Iris pigment epithelial cell (primary cell): ENCODE results near the gene RAP1GAP2.

ENCODE experiments used
- DNase-seq: peaks from one replicate; pipeline ENCODE4 v3.0.0-alpha.2; 2011; ENCODE audit warnings: low read depth

RAP1GAP2 gene

DNA sequence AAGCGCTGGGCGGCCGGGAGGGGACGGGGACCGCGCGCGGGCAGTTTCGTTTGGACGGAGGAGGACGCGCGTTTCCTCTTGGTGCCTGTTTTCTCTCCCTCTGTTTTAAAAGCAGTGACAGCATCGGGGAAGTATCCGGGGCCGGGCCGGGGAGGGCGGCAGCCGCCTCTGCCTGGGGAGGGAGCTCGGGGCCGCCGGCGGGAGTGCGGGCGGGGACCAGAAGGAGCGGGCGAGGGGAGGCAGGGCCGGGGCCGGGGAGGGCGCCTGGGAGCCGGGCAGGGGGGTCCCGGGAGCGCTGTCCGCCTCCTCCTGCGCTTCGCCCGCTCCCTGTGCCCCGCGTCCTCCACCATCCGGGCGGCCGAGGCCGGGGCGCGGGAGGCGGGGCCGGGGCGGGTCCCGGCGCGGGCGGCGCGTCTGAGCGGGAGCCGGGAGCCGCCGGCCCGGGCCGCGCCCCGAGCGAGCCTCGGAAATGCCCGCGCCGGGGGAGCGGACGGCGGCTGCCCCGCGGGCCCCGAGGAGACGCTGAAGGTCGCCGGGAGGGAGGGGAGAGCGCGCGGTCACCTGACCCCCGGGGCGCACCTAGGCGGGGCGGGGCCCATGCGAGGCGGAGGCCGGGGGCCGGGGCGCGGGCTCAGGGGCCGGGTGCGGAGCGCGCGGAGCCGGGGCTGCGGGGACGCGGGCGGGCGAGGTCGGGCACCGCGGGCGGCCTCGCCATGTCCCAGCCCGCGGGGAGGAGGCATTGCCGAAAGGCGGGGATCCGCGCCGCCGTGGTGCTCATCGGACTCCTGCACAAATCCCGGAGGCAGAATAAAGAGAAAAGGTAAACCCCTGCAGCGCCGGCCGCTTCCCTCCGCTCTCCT lies 57.3 kb downstream of the RAP1GAP2 start:
- peak; percentile 45 for DNase-seq

DNA sequence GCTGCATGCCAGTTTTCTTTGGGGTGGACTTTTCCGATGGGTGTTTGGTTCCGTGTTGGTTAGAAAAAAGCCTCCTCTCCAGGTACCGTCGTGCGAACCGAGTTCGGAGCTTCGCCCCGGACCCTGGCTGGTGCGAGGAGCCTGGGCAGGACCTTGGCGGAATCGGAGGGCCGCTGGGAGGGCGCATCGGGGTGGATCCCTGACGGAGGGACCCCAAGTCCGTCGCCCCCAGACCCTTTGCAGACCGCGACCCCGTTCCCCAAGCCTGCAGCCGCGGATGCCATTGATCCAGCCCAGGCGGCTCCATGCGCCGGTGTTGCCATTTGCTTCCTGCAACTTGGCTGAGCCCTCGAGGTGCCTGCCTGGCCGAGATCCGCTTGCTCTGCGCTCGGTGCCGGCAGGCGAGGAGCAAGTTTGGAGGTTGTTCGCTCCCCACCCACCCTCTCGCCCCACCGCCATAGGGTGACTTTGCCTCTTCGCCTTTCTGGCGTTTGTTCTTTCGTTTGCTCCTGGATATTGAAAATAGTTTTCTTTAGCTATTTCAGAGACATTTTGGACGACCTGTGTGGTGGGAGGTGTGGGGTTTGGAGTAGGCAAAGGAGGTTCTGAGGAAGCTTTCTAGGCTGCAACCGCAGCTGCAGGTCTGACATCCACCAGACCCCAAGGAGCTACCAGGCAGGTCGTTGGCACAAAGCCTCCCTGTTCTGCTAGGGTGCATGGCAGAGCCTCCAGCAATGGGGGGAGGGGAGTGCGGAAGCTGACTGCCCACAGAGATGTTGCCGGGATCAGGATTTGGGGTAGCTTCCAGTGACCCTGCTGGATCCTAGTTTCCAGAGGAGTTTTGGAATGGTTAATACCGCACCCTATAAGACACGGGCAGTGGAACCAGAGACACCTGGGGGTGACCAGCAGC lies 58.2 kb downstream of the RAP1GAP2 start:
- no peak for DNase-seq

DNA sequence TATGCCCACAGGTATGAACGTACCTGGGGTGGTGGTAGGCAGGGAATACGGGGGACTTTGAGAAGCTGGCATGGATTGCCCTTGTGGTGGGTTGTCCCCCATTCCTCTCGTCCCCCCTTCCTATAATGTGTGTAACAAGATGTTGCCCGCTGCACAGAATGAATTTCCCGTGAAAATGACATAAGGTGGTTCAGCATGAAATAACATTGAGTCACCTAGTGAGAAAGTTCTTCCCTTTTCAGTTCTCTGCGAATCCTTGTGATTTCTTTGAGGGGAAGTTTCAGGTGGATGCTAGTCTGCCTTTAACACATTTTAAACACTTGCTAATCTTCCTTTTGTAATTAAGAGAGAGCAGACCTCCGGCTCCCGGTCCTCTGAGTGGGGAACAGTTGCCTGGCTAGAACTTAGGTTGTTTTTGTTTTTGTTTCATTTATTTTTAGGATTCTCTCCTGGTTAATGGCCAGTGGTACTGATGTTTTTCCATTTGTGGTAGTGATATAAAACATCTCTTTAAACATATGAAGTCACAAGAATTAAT lies 58.9 kb downstream of the RAP1GAP2 start:
- DNase-seq: no peak

DNA sequence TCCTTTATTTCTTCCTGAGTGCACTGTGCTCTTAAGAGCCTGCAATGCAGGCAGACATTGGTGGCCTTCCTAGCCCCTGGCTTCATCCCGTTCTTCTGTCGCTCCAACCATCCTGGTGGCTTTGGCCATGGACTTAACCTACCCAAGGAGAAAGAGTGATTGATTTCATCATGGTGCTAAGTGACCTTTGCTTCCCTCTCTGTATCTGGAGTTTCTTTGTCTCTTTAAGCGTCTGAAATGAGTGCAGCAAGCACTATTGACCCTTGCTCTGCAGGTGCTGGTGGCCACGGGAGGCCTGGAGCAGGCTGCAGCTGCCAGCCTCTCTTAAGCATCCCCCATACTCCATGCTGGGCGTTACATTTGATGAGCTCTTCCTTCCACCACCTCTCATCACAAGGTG lies 60.5 kb downstream of the RAP1GAP2 start:
- DNase-seq: no peak

DNA sequence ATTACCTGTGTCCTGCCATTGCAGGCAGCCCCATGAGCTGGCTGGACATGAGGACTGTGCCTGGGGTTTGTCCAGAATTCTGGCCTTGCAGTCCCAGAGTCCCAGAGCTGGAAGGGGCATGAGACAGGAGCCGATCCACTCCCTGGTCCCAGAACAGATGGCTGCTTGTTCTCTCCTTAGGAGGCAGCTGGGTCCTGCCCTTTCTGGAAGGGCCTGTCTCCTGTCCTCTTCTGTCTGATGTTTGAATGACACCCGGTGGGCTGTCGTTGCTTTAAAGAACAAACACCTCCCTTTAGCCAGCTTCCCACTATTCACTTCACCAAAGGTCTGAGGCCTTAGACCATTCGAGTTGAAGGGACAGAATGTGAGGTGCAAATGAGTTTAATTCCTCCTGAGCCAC lies 63.8 kb downstream of the RAP1GAP2 start:
- DNase-seq: no peak

DNA sequence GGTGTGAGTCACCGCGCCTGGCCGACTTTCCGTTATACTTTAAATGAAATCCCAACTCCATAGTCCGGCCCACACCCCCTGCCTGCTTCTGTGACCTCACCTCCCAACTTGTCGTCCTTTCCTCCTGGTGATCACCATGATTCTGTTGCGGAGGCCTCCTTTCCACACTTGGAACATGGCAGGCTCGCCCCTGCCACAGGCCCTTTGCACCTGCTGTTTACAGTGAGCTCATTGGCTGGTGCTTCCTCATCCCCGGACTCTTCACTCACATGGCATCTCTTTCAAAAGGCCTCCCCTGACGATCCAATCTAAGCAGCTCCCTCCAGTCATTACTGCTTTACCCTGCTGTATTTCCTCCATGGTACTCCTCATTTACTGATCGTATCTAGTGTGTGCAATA lies 64.6 kb downstream of the RAP1GAP2 start:
- no peak for DNase-seq

DNA sequence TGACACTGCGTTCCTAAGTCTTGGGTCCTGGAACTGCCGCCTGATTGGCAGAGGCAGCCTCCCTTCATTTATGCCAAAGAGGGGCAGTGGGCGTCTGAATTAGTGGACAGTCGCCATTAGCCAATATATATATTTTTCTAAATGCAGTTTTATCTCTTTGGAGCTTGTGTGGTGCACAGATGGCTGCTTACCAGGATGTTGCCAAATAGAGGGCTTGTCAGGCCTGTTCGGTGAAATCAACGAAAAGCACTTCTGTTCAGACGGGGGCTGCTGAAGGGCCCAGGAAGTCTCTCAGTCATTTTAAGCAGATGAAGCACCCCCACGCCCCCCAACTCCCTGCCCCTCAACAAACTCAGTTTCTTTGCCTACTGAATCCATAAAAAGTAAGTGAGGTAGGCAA lies 66.0 kb downstream of the RAP1GAP2 start:
- no peak for DNase-seq

DNA sequence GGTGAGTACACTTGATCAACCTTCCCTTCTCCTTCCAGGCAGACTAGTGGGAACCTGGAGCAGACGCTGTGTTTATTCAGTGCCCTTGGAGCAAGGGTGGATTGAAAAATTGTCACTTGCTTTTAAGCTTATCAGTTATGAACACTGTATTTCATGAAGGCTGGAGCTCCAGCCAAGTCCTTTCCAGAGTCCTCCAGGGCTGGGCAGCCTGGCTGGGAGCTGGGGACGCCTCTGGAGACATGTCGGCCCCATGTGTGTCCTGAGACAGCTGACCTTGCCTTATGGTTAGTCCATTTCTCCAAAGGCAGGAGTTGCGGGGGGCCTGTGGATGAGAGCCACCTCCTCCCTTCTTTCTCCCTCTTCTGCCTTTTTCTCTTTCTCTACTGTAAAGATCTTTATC lies 67.0 kb downstream of the RAP1GAP2 start:
- DNase-seq: no peak

DNA sequence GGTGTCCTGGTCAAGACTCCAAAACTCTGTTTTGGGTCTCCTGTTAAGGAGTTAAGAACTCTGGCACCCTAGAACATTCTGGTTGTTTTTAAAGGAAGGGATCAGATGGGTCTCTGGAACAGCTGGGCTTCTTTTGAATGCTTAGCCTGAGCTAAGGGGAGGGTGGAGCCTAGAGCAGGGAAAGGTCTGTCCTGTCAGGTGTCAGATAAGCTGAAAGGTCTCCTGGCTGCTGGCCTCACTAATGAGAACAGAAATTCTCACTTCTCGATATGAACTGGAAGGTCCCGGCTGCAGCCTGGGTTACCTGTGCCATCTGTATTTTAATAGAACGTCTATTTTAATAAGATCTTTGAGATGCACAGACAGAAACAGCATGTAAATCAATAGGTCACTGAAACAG lies 69.0 kb downstream of the RAP1GAP2 start:
- DNase-seq: no peak

DNA sequence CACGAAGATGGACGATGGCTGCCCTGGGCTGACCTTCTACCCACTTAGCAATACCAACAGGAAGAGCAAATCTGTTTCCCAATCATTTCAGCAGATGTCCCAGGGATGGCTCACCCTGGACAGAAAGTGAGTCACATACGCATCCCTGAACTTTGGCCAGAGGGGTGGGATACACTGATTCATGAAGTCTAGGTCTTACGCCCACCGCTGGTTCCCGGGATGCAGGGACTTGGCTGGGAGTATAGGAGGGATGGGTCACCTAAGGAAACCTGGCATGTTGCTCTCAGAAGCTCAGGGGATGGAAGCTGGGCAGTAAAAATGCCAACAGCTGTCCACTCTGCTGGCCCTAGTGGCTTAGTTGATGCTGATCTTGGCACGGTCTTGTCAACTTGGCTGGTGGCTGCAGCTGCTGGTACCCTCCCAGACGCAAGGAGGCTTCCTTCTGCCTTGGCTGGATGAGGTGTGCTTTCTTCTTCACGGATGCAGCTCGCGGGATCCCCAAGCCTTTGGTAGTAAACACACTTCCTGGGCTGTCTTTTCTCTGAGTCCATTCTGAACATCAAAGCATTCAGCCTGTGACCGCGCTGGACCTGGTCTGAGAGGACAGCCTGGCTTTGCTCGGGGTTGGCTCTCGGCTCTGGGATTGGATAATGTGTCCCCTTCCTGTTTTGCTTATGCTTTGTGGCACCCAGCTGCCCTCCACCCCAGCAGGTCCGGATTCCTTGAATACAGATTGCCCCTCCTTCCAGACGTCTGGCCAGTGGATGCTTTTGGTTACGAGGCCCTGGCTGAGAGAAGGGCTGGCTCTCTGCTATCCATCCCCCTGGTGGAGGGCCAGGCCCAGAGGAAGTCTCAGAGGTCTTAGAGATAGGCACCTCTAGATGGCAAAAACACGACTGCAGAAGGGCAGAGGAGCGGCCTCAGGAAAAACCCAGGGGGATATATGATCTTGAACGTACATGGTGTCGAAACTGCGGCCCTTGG lies 71.5 kb downstream of the RAP1GAP2 start:
- DNase-seq: peak; percentile 51

DNA sequence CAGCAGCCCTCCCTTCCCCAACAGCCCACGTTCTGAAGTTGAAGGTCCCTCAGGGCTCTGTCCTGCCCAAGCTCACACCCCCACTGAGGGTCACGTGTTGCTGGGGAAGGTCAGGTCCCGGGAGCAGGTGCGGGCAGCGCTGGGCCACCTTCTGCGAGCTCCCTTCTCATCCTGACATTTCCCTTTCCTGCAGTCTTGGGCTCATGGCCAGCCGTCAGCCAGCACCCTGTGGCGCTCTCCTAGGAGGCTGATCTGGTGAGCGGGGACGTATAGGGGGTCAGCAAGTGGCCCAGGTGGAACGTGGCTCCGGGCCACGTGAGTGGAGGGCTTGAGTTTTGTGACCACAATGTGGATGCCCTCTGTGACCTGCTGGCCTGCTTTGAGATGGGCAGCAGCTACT lies 73.4 kb downstream of the RAP1GAP2 start:
- DNase-seq: no peak

DNA sequence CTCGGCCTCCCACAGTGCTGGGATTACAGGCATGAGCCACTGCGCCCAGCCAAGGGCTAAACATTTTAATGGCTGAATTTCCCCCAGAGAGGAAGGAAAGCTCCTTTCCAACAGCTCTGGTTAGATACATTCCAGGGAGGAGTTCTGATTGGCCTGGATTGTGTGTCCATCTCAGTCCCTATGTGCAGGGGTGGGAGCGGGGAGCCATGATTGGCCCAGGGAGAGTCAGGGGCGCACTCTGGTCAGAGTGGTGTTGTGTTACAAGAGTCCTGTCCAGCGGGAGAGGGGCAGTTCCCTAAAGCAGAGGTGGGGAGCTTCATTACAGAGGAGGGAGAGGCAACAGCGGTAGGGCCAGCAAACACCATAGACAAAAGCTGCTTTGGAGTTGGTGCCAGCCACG lies 75.0 kb downstream of the RAP1GAP2 start:
- no peak for DNase-seq

DNA sequence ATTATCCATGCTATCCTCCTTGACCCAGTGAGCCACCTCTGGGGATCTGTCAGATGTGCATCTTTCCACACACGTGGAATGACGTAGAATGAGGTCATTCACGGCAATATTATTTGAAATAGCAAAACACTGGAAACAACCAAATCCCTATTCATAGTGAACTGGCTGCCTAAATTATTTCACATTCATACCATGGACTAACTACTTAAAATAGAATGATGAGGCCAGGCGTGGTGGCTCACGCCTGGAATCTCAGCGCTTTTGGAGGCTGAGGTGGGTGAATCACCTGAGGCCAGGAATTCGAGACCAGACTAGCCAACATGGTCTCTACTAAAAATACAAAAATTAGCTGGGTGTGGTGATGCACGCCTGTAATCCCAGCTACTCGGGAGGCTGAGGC lies 75.5 kb downstream of the RAP1GAP2 start:
- no peak for DNase-seq

DNA sequence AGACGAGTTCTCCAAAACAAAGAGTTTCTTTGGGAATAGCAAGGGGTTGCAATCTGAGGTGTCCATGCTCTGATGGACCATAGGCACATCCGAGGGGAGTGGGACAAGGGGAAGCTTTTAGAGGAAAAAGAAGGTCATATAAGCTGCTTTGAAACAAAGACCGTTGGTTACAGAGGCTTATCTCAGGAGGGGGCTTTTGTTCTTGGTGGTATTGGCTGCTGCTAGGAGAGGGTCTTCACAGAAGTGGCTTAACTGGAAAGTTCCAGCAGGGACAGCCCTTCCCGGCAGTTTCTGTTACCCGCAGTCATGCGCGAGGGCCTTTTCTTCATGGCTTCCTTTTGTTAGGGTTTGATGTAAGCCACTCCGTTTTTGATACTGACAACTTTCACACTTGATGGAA lies 76.0 kb downstream of the RAP1GAP2 start:
- no peak for DNase-seq

DNA sequence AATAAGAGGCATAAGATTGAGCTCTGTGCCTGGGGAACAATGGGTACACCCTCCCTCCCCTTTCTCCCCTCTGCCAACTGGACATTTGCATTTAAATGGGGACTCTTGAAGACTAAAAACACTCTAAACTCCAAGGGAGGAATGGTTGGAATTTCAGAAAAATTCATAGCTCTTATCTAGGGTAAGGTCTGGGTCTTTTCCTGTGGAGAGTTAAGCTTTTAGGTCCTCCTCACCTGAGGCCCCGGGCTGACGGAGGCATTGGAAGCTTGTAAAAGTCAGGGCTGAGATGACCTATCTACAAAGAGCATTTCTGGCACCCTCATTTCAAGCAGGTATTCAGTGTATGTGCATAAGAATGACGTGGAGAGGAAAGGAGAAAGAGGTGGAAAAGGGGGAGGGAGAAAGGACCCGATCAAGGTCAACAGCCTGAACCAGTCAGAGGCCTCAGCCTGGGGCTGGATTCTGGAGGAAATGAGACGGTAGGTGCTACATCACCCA lies 78.0 kb downstream of the RAP1GAP2 start:
- no peak for DNase-seq

DNA sequence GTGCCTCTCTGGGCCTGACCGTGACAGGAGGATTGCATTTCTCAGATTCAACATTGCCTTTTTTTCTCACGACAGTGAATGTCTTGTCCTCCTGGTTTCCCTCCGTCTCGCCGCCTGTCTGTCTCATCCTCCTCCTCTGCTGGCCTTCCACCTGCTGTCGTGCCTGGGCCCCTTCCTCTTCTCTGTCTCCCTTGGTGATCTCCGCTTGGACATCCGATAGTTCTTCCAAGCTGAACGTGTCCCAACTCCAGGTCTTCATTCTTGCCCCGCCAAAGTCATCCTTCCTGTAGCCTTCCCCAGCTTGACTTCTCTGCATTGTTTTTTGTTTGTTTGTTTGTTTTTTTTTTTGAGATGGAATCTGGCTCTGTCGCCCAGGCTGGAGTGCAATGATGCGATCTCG lies 79.4 kb downstream of the RAP1GAP2 start:
- DNase-seq: no peak

DNA sequence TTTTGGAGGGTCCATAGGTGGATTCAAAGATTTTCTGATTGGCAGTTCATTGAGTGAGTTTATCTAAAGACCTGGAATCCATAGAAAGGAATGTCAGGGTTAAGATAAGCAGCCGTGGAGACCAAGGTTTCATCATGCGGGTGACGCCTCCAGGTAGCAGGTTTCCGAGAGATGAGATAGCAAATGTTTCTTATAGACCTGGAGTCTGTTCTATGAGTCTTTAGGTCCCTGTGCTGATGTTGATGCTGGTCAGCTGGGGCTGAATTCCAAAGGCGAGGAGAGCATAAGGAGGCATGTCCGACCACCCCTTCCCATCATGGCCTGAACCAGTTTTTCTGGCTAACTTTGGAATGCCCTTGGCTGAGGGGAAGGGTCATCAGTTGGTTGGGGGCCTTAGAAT lies 80.2 kb downstream of the RAP1GAP2 start:
- DNase-seq: no peak

DNA sequence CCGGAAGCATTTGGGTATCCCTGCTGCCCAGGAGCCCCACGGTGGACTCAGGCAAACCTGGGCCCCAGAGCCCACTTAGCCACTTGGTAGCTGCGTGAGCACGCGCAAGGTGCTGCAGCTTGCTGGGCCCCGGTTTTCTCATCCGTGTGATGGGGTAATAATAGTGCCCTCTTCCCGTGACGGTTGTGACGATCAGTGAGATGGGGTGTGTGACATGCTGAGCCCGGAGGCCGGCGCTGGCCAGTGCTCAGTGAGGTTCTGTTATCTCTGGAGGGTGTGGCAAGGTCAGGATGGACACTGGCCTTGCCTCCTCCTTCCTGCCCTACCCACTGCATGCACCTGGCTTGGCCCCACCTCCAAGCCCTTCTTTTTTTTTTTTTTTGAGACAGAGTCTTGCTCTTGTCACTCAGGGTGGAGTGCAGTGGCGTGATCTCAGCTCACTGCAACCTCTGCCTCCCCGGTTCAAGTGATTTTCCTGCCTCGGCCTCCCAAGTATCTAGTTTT lies 82.6 kb downstream of the RAP1GAP2 start:
- DNase-seq: no peak

DNA sequence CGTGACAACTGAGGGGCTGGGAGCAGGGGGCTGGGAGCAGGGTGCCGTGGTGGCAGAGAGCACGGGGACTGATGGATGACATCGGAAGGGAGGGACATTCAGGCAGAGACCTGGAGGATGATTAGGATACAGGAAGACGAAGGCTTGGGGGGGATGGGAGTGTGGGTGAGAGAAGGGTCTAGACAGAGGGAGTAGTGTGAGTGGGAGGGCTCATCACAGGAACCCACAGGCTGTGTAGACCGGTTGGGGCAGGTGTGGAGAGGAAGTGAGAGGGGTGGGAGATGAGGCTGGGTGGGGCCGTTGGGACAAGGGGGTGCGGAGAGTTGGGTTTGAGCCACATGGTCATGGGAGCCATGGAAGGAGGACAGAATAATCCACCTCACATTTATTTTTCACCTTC lies 83.8 kb downstream of the RAP1GAP2 start:
- no peak for DNase-seq

DNA sequence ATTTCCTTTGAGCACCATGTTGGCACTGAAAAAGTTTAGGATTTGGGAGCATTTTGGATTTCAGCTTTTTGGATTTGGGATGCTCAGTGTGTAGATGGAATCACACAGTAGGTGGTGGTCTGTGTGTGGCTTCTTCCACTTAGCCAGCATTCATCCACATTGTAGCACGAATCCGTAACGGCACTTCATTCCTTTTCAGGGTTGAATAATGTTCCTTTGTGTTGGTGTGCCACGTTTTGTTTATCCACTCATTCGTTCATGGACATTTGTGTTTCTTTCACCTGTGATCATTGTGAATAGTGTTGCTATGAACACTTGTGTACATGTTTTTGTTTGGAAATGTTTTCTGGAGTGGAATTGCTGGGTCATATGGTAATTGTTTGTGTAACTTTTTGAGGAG lies 85.1 kb downstream of the RAP1GAP2 start:
- DNase-seq: no peak

DNA sequence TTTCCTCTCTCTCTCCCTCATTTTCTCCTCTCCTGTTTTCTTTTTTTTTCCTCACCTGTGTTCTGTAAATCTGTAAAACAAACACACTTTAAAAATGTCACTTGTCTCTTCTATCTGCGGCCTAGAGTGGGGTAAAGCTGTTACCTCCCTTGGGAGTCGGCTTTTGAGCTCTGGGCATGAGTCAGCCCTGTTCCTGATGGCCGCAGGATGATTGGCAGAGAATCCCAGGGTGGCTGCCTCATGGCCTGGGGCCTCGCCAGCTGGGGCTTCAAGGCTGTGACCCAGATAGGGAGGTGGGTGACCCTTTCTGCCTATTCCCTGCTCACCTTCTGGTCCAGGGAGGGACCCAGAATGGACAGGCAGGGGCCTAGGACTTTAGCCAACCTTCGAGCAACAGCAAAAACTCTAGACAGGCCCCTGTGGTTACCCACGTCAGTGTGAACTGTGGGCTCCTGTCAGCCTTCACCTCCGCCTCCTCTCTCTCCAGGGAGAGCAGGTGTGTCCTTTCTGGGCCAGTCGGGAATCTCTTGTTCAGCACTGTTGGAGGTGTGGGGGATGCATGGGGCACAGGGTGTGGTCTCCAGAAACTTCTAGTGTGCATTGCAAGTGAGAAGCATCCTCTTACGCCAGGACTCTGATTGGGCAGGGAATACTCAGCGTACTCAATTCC lies 87.4 kb downstream of the RAP1GAP2 start:
- DNase-seq: peak; percentile 15
